Tibial nerve (tissue), 3 donors: ENCODE measurements around the gene SFTPB.

Experiments used
- POLR2A ChIP-seq, 2 donors: fragments of 450-650 bp; IDR thresholded peaks; one replicate each; pipeline ENCODE4 v1.6.1; 2017; ENCODE audit warnings: antibody characterized with exemption in 2 of 2, mild to moderate bottlenecking in 2 of 2, moderate library complexity in 2 of 2
- TF ChIP-seq, protein P1 (sequence below), 5 experiments: fragments of 200-600 bp in 3 of 5; fragments of 450-650 bp in 2 of 5; sonication (generic) in 3 of 5; IDR thresholded peaks; one replicate each; pipeline ENCODE4 v1.5.1; 2016 to 2019; ENCODE audit warnings: antibody characterized with exemption in 5 of 5, mild to moderate bottlenecking in 3 of 5, moderate library complexity in 2 of 5

DNA sequence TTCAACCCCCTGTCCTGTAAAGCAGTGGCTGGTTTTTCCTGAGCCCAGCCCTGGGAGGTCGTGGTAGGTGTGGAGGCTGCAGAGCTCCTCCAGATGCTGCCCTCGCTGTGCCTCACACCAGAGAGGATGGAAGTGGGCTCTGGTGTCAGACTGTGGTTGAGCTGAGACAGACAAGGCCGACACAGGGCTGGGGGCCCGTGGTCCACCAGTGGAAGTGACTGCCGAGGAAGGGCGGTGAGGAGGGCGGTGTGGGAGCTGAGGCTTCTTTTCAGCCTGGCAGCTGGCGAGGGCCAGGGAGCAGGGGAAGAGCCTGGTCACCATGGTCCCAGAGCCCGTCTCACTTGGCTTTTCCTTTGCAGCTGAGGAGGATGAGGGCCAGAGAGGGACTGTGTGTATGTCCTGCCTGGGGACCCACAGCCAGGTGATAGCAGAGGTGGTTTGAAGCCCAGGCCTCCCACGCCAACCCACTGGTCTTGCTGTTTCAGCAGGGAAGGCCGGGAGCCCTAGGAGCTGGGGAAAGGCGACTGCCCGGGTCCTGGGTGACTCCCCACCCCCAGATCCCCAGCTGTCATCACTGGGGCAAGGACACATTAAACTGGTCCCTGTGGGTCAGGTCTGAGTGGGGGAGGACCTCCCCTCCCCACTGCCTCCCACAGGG lies 8.5 kb downstream of the SFTPB start:
- TF ChIP-seq, protein P1, sequence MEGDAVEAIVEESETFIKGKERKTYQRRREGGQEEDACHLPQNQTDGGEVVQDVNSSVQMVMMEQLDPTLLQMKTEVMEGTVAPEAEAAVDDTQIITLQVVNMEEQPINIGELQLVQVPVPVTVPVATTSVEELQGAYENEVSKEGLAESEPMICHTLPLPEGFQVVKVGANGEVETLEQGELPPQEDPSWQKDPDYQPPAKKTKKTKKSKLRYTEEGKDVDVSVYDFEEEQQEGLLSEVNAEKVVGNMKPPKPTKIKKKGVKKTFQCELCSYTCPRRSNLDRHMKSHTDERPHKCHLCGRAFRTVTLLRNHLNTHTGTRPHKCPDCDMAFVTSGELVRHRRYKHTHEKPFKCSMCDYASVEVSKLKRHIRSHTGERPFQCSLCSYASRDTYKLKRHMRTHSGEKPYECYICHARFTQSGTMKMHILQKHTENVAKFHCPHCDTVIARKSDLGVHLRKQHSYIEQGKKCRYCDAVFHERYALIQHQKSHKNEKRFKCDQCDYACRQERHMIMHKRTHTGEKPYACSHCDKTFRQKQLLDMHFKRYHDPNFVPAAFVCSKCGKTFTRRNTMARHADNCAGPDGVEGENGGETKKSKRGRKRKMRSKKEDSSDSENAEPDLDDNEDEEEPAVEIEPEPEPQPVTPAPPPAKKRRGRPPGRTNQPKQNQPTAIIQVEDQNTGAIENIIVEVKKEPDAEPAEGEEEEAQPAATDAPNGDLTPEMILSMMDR (IDR thresholded peaks at IDR 0.05): no peak
- TF ChIP-seq POLR2A (IDR thresholded peaks at IDR 0.05): no peak
